GM19240 (cell line): ENCODE data around the gene NR3C1.

ENCODE experiments used
- DNase-seq: peaks from one replicate; pipeline ENCODE4 v3.0.0; 2011; ENCODE audit warnings: low spot score; ENCODE audit not compliant: insufficient read length

Gene NR3C1

GRCh38 chr5:143237664-143238063, 165.8 kb downstream of the NR3C1 start:
- no peak for DNase-seq

GRCh38 chr5:143236682-143237081, 166.8 kb downstream of the NR3C1 start:
- no peak for DNase-seq

- no peak for DNase-seq
These were observed 168.1 kb downstream of the NR3C1 start for GRCh38 chr5:143235423-143235822.

- no peak for DNase-seq
These were observed 169.2 kb downstream of the NR3C1 start for GRCh38 chr5:143234162-143234842.

- no peak for DNase-seq
These were observed 170.5 kb downstream of the NR3C1 start for GRCh38 chr5:143233031-143233430.

- DNase-seq, result no peak
These were observed 171.3 kb downstream of the NR3C1 start for GRCh38 chr5:143231973-143232812.

GRCh38 chr5:143231416-143231815, 172.1 kb downstream of the NR3C1 start:
- no peak for DNase-seq

GRCh38 chr5:143230676-143230996, 172.8 kb downstream of the NR3C1 start:
- DNase-seq, result no peak

GRCh38 chr5:143229896-143230675, 173.4 kb downstream of the NR3C1 start:
- no peak for DNase-seq

- no peak for DNase-seq
These were observed 174.0 kb downstream of the NR3C1 start for GRCh38 chr5:143229426-143229895.

GRCh38 chr5:143228597-143229293, 174.7 kb downstream of the NR3C1 start:
- DNase-seq, result no peak
